ENCODE data around the gene ZNF526. TPM values are rescaled to one million over a fixed set of nuclear protein-coding genes. Genes with fewer than 3 reads are reported as not detected.

The ZNF526 gene
- total and polyA plus RNA-seq, 2 donors (not counting 1 experiment from before 2014, with no cell fraction given): 4.9 to 21.3 TPM

GRCh38 chr19:42188665-42189064 lies 31.4 kb upstream of the ZNF526 start:
- Mint-ChIP-seq H3K9me3 (ENCODE audit: insufficient read depth) (peaks cover 2% of the 10 kb centered on the region), H3K4me3 (no peak overlapping the region), H3K27ac (no peak overlapping the region), H3K4me1 (peaks cover 28% of the 10 kb centered on the region), H3K27me3 (no peaks in the 10 kb centered on the region)
- TF ChIP-seq EZH2 (IDR thresholded peaks at IDR 0.05; ENCODE audit: borderline replicate concordance, insufficient read depth, low read depth, low read length, poor library complexity, severe bottlenecking) (no peak), CTCF (IDR thresholded peaks at IDR 0.05) (no peak)
- Histone ChIP-seq H3K36me3 (replicated peaks in 1 of 2; ENCODE audit: control extremely low read depth in 1 of 2, control insufficient read depth in 1 of 2, extremely low read depth in 1 of 2, insufficient read depth in 2 of 2, low read length in 1 of 2) (no peaks in the 10 kb centered on the region), H3K4me2 (replicated peaks; ENCODE audit: low read depth, low read length, poor library complexity, severe bottlenecking) (no peak overlapping the region), H3K4me3 (ENCODE audit: control extremely low read depth in 1 of 5, extremely low read depth in 1 of 5, insufficient read depth in 1 of 5, low read depth in 2 of 5, low read length in 4 of 5) (no peak overlapping the region), H3K27me3 (replicated peaks in 1 of 4; ENCODE audit: control extremely low read depth in 1 of 4, control insufficient read depth in 3 of 4, insufficient read depth in 4 of 4, low read length in 3 of 4) (no peaks in the 10 kb centered on the region), H3K9me3 (ENCODE audit: control extremely low read depth in 1 of 3, control insufficient read depth in 2 of 3, insufficient read depth in 1 of 3, low read length in 2 of 3) (peaks cover 0 to 4% (median 4%) of the 10 kb centered on the region in 3 donors), H4K20me1 (ENCODE audit: control insufficient read depth, insufficient read depth, low read length, poor library complexity, severe bottlenecking) (no peaks in the 10 kb centered on the region), H3K4me1 (ENCODE audit: control insufficient read depth in 2 of 2, insufficient read depth in 2 of 2, low read length in 2 of 2) (peaks cover 16 to 20% of the 10 kb centered on the region in 2 donors), H3K27ac (ENCODE audit: low read length in 2 of 2) (no peak overlapping the region), H3K9ac (ENCODE audit: low read length) (no peak overlapping the region), H2AFZ (ENCODE audit: insufficient read depth, low read depth, low read length, poor library complexity, severe bottlenecking) (no peak overlapping the region), H3K79me2 (ENCODE audit: control insufficient read depth, insufficient read depth, low read length) (peaks cover 3% of the 10 kb centered on the region)
- ATAC-seq (ENCODE audit: low read depth) (no peak), DNase-seq (no peak)
- WGBS (ENCODE audit: insufficient coverage): 100% methylated on average over 1 of the region's 1 CpG
- intact Hi-C loops (cut with micrococcal nuclease): no loop called here
- POLR2A ChIA-PET: no interaction called here
- CTCF ChIA-PET: interaction anchor here (0.8 to 10.8 kb wide), 7 partner anchors 12 to 156 kb away, joined by 3 to 150 read pairs (median 3); partner anchors contain the start of gene POU2F2

- Mint-ChIP-seq H3K27ac (no peak overlapping the region), H3K4me1 (peaks cover 30% of the 10 kb centered on the region), H3K9me3 (ENCODE audit: insufficient read depth) (peaks cover 2% of the 10 kb centered on the region), H3K4me3 (no peak overlapping the region), H3K27me3 (no peaks in the 10 kb centered on the region)
- CTCF ChIA-PET: interaction anchor here (0.8 to 10.8 kb wide), 7 partner anchors 12 to 156 kb away, joined by 3 to 150 read pairs (median 3); partner anchors contain the start of gene POU2F2
- POLR2A ChIA-PET: no interaction called here
- Histone ChIP-seq H3K27me3 (replicated peaks in 1 of 4; ENCODE audit: control extremely low read depth in 1 of 4, control insufficient read depth in 3 of 4, insufficient read depth in 4 of 4, low read length in 3 of 4) (no peaks in the 10 kb centered on the region), H3K4me1 (ENCODE audit: control insufficient read depth in 2 of 2, insufficient read depth in 2 of 2, low read length in 2 of 2) (peaks cover 15% of the 10 kb centered on the region in 2 donors), H3K79me2 (ENCODE audit: control insufficient read depth, insufficient read depth, low read length) (peaks cover 3% of the 10 kb centered on the region), H3K36me3 (replicated peaks in 1 of 2; ENCODE audit: control extremely low read depth in 1 of 2, control insufficient read depth in 1 of 2, extremely low read depth in 1 of 2, insufficient read depth in 2 of 2, low read length in 1 of 2) (no peaks in the 10 kb centered on the region), H3K27ac (ENCODE audit: low read length in 2 of 2) (no peak overlapping the region), H2AFZ (ENCODE audit: insufficient read depth, low read depth, low read length, poor library complexity, severe bottlenecking) (no peak overlapping the region), H4K20me1 (ENCODE audit: control insufficient read depth, insufficient read depth, low read length, poor library complexity, severe bottlenecking) (no peaks in the 10 kb centered on the region), H3K9me3 (ENCODE audit: control extremely low read depth in 1 of 3, control insufficient read depth in 2 of 3, insufficient read depth in 1 of 3, low read length in 2 of 3) (peaks cover 0 to 4% (median 4%) of the 10 kb centered on the region in 3 donors), H3K9ac (ENCODE audit: low read length) (no peak overlapping the region), H3K4me3 (ENCODE audit: control extremely low read depth in 1 of 5, extremely low read depth in 1 of 5, insufficient read depth in 1 of 5, low read depth in 2 of 5, low read length in 4 of 5) (no peak overlapping the region), H3K4me2 (replicated peaks; ENCODE audit: low read depth, low read length, poor library complexity, severe bottlenecking) (no peak overlapping the region)
- intact Hi-C loops (cut with micrococcal nuclease): no loop called here
- TF ChIP-seq CTCF (IDR thresholded peaks at IDR 0.05): no peak
- TF ChIP-seq EZH2 (IDR thresholded peaks at IDR 0.05; ENCODE audit: borderline replicate concordance, insufficient read depth, low read depth, low read length, poor library complexity, severe bottlenecking): no peak
- 88% methylated on average over 3 of the region's 3 CpGs for WGBS (ENCODE audit: insufficient coverage)
- ATAC-seq (ENCODE audit: low read depth) (no peak), DNase-seq (no peak)
Observed at GRCh38 chr19:42189133-42189532, 31.0 kb upstream of the ZNF526 start.

Measured in B cell (primary cell).